Parathyroid adenoma (tissue), 2 donors: Measurements from ENCODE around the gene RUFY1.

ENCODE experiments used
- H2AFZ ChIP-seq: fragments of 300-600 bp; sonication (generic); one replicate; pipeline ENCODE4 v1.7.0; 2017; ENCODE audit warnings: antibody characterized with exemption, mild to moderate bottlenecking
- H3K27ac ChIP-seq: fragments of 300-600 bp; sonication (generic); one replicate; pipeline ENCODE4 v1.7.0; 2017
- H3K27me3 ChIP-seq: fragments of 300-600 bp; sonication (generic); one replicate; pipeline ENCODE4 v1.7.0; 2017; ENCODE audit warnings: low read length; ENCODE audit not compliant: control insufficient read depth, insufficient read depth
- H3K36me3 ChIP-seq: fragments of 300-600 bp; sonication (generic); one replicate; pipeline ENCODE4 v1.7.0; 2017; ENCODE audit warnings: low read length; ENCODE audit not compliant: control insufficient read depth, insufficient read depth
- H3K4me1 ChIP-seq: fragments of 300-600 bp; sonication (generic); one replicate; pipeline ENCODE4 v1.7.0; 2017; ENCODE audit warnings: control low read depth
- H3K4me2 ChIP-seq: fragments of 300-600 bp; sonication (generic); one replicate; pipeline ENCODE4 v1.7.0; 2017; ENCODE audit warnings: low read length
- H3K4me3 ChIP-seq: fragments of 300-600 bp; sonication (generic); one replicate; pipeline ENCODE4 v1.7.0; 2017; ENCODE audit warnings: low read depth, low read length
- H3K79me2 ChIP-seq: fragments of 300-600 bp; sonication (generic); one replicate; pipeline ENCODE4 v1.7.0; 2017; ENCODE audit warnings: control low read depth
- H3K9ac ChIP-seq: fragments of 300-600 bp; sonication (generic); one replicate; pipeline ENCODE4 v1.7.0; 2017; ENCODE audit warnings: mild to moderate bottlenecking
- H3K9me3 ChIP-seq: fragments of 300-600 bp; sonication (generic); one replicate; pipeline ENCODE4 v1.7.0; 2017; ENCODE audit warnings: low read length; ENCODE audit not compliant: control insufficient read depth
- CTCF ChIP-seq: fragments of 300-600 bp; sonication (generic); IDR thresholded peaks from one replicate; pipeline ENCODE4 v1.7.0; 2017; ENCODE audit warnings: antibody characterized with exemption, mild to moderate bottlenecking
- donor health status: primary hyperparathyroidism.

RUFY1 gene

GRCh38 chr5:179596421-179596820, 46.1 kb downstream of the RUFY1 start:
- Histone ChIP-seq H3K9ac (no peak overlapping the region), H3K27ac (no peak overlapping the region), H3K4me3 (no peak overlapping the region), H3K36me3 (no peaks in the 10 kb centered on the region), H3K4me1 (no peaks in the 10 kb centered on the region), H3K27me3 (no peaks in the 10 kb centered on the region), H3K79me2 (peaks cover 6% of the 10 kb centered on the region), H2AFZ (no peak overlapping the region), H3K9me3 (no peaks in the 10 kb centered on the region), H3K4me2 (no peak overlapping the region)
- no peak for TF ChIP-seq CTCF

- Histone ChIP-seq H3K4me2 (no peak overlapping the region), H3K4me1 (no peaks in the 10 kb centered on the region), H3K79me2 (peaks cover 6% of the 10 kb centered on the region), H3K36me3 (no peaks in the 10 kb centered on the region), H3K9ac (no peak overlapping the region), H2AFZ (no peak overlapping the region), H3K9me3 (no peaks in the 10 kb centered on the region), H3K27ac (no peak overlapping the region), H3K4me3 (no peak overlapping the region), H3K27me3 (no peaks in the 10 kb centered on the region)
- TF ChIP-seq CTCF = no peak
Observed at GRCh38 chr5:179599100-179599499, 48.7 kb downstream of the RUFY1 start.

GRCh38 chr5:179599566-179599965, 49.2 kb downstream of the RUFY1 start:
- H3K36me3 ChIP-seq = no peaks in the 10 kb centered on the region

GRCh38 chr5:179599973-179600372, 49.6 kb downstream of the RUFY1 start:
- Histone ChIP-seq H3K4me1 (no peaks in the 10 kb centered on the region), H3K9ac (no peak overlapping the region), H3K27me3 (no peaks in the 10 kb centered on the region), H3K27ac (no peak overlapping the region), H3K36me3 (no peaks in the 10 kb centered on the region), H2AFZ (no peak overlapping the region), H3K79me2 (peaks cover 6% of the 10 kb centered on the region), H3K4me3 (no peak overlapping the region), H3K4me2 (no peak overlapping the region), H3K9me3 (no peaks in the 10 kb centered on the region)
- no peak for TF ChIP-seq CTCF

More at GRCh38 chr5:179599566-179599965, 49.2 kb downstream of the RUFY1 start:
- Histone ChIP-seq H2AFZ (no peak overlapping the region), H3K4me2 (no peak overlapping the region), H3K27me3 (no peaks in the 10 kb centered on the region), H3K4me3 (no peak overlapping the region), H3K9ac (no peak overlapping the region), H3K4me1 (no peaks in the 10 kb centered on the region), H3K9me3 (no peaks in the 10 kb centered on the region), H3K79me2 (peaks cover 6% of the 10 kb centered on the region), H3K27ac (no peak overlapping the region)
- TF ChIP-seq CTCF = no peak

GRCh38 chr5:179601871-179602625, 51.7 kb downstream of the RUFY1 start:
- TF ChIP-seq CTCF = no peak
- Histone ChIP-seq H3K9ac (no peak overlapping the region), H3K9me3 (no peaks in the 10 kb centered on the region), H3K4me2 (no peak overlapping the region), H2AFZ (no peak overlapping the region), H3K27ac (no peak overlapping the region), H3K27me3 (no peaks in the 10 kb centered on the region), H3K79me2 (peaks cover 3% of the 10 kb centered on the region), H3K36me3 (no peaks in the 10 kb centered on the region), H3K4me1 (peaks cover 1% of the 10 kb centered on the region), H3K4me3 (no peak overlapping the region)
